Astrocyte of the cerebellum (primary cell): ENCODE results near the gene ASTL.

Source experiments
- DNase-seq: peaks from one replicate; pipeline ENCODE4 v3.0.0-alpha.2; 2011; ENCODE audit warnings: low read depth
- H3K4me3 ChIP-seq: 2 replicates; pipeline ENCODE4 v1.5.1; 2011; ENCODE audit warnings: mild to moderate bottlenecking, low read depth, low read length, moderate library complexity
- CTCF ChIP-seq: IDR thresholded peaks from 2 replicates; pipeline ENCODE4 v1.5.1; 2012; ENCODE audit warnings: low read length, low read depth, moderate library complexity, mild to moderate bottlenecking; ENCODE audit errors: missing control alignments
- in situ Hi-C: cut with HindIII; loops from 2 replicates; pipeline ENCODE4 v1.10.0; 2017; ENCODE audit warnings: low sequenced_read_pairs

ASTL gene

GRCh38 chr2:96109931-96110511, 28.3 kb downstream of the ASTL start:
- TF ChIP-seq CTCF = no peak
- in situ Hi-C loops = no loop called here
- DNase-seq = no peak
- no peak overlapping the region for H3K4me3 ChIP-seq

DNA sequence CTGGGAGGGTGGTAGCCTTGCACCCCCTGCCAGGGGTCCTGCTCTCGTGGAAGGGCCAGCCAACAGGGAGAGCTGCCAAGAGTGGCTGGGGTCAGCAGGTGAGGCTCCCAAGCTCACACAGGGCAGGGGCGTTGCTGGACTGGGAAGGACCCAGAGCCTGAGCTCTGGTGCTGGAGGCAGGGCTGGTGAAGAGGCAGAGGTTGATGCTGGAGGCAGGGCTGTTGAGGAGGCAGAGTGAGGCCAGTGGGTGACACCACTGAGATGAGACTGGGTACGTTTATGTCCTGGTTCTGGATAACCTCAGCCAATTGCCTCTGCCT, 29.0 kb downstream of the ASTL start:
- in situ Hi-C loops = no loop called here
- TF ChIP-seq CTCF = no peak
- no peak for DNase-seq
- H3K4me3 ChIP-seq = no peak overlapping the region

GRCh38 chr2:96108541-96109360, 29.6 kb downstream of the ASTL start:
- no peak overlapping the region for H3K4me3 ChIP-seq
- DNase-seq = no peak
- no peak for TF ChIP-seq CTCF
- in situ Hi-C loops = no loop called here

DNA sequence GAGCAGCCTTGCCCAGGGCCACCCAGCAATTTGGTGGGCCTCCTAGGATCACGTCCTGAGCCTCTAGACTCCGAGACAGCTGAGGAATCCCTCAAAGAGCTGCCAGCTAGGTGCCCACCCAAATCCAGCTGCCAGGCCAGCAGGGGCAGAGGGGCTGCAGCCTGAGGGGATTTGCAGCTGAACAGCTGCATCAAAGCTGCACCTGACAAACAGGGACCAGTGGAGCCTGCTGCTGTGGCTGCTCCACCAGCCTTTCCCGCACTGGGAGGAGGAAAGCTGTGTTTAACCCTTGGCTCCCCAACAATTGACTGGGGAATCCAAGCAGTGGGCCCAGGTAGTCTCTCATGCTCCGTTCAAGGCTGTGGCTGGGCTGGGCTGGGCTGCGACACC, 30.2 kb downstream of the ASTL start:
- in situ Hi-C loops = no loop called here
- no peak overlapping the region for H3K4me3 ChIP-seq
- DNase-seq = no peak

DNA sequence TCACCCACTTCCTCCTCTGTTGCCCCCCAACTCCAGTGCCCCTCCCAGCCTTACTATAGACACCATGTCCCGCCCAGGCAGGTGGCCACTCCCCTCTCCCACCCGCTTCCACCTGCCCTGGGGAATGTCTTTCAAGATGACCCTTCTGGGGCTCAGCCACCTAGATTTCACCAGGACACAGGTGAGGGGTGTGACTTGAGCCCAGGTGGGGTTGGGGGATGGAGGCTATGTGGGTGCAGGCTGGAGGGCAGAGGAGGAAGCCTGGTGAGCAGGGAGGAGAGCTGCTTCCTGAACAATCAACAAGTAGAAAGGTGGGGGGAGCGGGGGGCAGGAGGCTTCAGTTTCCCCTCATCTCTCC, 30.6 kb downstream of the ASTL start:
- no peak overlapping the region for H3K4me3 ChIP-seq
- in situ Hi-C loops = no loop called here
- DNase-seq = no peak
- TF ChIP-seq CTCF = no peak

More for the DNA sequence above, 30.2 kb downstream of the ASTL start:
- no peak for TF ChIP-seq CTCF

DNA sequence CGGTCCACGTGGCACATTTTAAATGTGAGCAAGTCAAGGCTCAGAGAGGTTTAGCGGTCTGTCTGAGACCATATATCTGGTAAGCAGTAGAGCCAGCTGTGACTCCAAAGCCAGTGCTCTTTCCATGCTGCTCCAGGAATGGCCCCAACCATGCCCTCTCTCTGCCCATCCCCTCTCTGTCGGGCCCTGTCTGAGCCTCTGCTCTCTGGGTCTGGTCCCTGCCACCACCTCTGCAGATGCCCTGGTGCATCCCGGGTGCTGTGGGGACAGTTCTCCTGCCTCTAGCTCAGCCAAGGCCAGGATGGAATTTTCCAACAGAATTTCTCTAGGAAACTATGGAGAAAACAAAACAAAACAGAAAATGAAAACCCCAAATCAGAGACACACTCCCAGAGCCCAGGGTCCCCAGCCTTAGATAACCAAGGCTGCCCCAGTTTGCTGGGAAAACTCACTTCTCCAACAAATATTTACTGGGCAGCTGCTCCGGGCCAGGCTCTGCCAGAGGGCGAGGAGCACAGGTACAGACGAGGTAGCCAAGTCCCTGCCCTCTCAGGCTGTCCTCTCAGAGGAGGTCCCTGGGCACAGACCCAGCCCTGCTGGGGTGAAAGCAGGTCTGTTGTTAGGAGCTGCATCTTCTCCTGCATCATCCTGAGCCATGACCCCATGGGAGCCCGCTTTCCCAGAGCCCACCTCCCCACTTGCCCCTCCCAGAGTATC, 31.2 kb downstream of the ASTL start:
- no peak overlapping the region for H3K4me3 ChIP-seq
- TF ChIP-seq CTCF = no peak
- in situ Hi-C loops = no loop called here
- no peak for DNase-seq
